ENCODE data around the gene ARHGEF17. TPM values are rescaled to one million over a fixed set of nuclear protein-coding genes. Genes with fewer than 3 reads are reported as not detected.

Gene ARHGEF17
- total RNA-seq, 6 experiments from 2014 or later: 4.6 to 7.3 (median 5.4) TPM

DNA sequence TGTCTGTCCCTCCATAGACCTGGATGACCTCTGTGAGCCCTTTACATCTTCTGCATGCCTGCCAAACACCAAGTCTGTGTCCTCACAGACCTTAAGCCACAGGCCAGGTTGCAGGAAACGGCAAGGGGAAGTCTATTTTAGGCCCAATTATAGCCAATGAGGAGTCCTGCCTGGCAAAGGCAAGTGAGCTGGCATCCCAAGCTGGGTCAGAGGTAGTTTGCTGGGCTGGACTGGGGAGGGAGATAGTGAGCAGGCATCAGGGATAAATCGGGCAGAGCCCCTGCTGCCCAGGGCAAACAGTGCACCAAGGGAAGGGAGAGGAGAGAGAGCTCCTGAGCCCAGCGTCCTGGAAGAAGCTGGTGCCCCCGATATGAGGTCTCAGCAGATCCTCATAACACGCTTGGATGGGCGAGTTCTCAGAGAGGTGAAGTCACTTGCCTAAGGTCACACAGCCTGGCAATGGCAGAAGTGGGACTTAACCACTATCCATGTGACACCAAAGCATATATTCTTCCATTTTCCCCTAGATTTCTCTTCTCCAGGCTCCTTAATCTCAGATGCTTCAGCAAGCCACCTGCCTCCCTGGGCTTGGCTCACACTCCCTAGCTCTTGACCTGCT, 64.4 kb downstream of the ARHGEF17 start:
- Histone ChIP-seq H3K4me3 (no peak overlapping the region), H3K9me3 (no peaks in the 10 kb centered on the region), H3K4me1 (peaks cover 0 to 4% (median 1%) of the 10 kb centered on the region in 4 donors), H3K36me3 (no peaks in the 10 kb centered on the region), H3K27me3 (no peaks in the 10 kb centered on the region), H3K27ac (no peak overlapping the region)
- WGBS (ENCODE audit: insufficient coverage, low coverage, low lambda C conversion rate, missing lambda C conversion rate): 45% methylated on average over 3 of the region's 6 CpGs
- ATAC-seq: no peak
- TF ChIP-seq POLR2A (IDR thresholded peaks at IDR 0.05): no peak
- TF ChIP-seq, protein P1, sequence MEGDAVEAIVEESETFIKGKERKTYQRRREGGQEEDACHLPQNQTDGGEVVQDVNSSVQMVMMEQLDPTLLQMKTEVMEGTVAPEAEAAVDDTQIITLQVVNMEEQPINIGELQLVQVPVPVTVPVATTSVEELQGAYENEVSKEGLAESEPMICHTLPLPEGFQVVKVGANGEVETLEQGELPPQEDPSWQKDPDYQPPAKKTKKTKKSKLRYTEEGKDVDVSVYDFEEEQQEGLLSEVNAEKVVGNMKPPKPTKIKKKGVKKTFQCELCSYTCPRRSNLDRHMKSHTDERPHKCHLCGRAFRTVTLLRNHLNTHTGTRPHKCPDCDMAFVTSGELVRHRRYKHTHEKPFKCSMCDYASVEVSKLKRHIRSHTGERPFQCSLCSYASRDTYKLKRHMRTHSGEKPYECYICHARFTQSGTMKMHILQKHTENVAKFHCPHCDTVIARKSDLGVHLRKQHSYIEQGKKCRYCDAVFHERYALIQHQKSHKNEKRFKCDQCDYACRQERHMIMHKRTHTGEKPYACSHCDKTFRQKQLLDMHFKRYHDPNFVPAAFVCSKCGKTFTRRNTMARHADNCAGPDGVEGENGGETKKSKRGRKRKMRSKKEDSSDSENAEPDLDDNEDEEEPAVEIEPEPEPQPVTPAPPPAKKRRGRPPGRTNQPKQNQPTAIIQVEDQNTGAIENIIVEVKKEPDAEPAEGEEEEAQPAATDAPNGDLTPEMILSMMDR (IDR thresholded peaks at IDR 0.05): no peak
- DNase-seq: no peak
- intact Hi-C loops (cut with DNase I): no loop called here

DNA sequence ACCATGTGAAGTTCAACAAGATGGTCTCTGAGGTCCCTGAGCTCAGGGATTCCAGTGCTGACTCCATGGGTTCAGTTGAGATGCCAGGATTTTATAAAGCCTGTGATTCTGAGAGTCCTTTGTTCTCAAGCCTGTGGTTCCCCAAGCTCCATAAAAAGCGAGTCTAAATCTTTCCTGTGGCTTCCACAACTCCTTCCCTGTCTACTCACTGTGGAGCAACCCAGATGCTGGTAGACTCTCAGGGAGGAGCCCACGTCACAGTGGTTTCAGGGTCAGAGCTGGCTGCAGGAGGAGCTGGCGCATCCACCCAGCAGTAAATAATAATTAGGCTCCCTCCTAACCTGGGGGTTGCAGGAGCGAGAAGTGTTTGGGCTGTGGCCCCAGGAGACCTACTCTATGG, 66.1 kb downstream of the ARHGEF17 start:
- intact Hi-C loops (cut with DNase I): no loop called here
- peaks cover 0 to 4% (median 1%) of the 10 kb centered on the region in 4 donors for H3K4me1 ChIP-seq
- H3K4me3 ChIP-seq: no peak overlapping the region
- no peaks in the 10 kb centered on the region for H3K27me3 ChIP-seq
- ATAC-seq: no peak
- H3K9me3 ChIP-seq: no peaks in the 10 kb centered on the region
- no peaks in the 10 kb centered on the region for H3K36me3 ChIP-seq
- H3K27ac ChIP-seq: no peak overlapping the region
- WGBS (ENCODE audit: insufficient coverage, low coverage, low lambda C conversion rate, missing lambda C conversion rate): 80% methylated on average over 1 of the region's 4 CpGs
- DNase-seq: no peak
- TF ChIP-seq POLR2A (IDR thresholded peaks at IDR 0.05): no peak
- TF ChIP-seq, protein P1 (IDR thresholded peaks at IDR 0.05): no peak

DNA sequence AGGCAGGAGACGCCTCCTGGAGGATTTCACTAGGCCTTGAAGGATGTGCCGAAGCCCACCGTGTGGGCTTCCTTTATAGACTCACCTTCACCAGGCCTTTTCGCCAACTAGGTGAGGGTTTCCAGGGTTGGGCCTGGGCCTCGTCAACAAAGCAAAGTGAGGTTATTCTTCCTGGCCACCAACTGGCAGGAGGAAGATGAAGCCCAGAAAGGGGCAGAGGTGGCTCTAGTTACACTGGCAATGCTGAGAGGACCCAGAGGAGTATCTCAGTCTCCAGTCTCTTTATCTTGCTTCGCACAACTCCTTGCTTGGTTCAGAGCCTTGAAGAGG, 67.7 kb downstream of the ARHGEF17 start:
- ATAC-seq: no peak
- Histone ChIP-seq H3K27me3 (no peaks in the 10 kb centered on the region), H3K9me3 (no peaks in the 10 kb centered on the region), H3K4me1 (peaks cover 0 to 4% (median 1%) of the 10 kb centered on the region in 4 donors), H3K4me3 (peak overlapping the region in 2 of 3 donors; percentile 65 to 72), H3K36me3 (no peaks in the 10 kb centered on the region), H3K27ac (peak overlapping the region in 2 of 3 donors; percentile 79 to 89)
- TF ChIP-seq POLR2A (IDR thresholded peaks at IDR 0.05): no peak
- TF ChIP-seq, protein P1 (IDR thresholded peaks at IDR 0.05): no peak
- DNase-seq: no peak
- 53% methylated on average over 2 of the region's 6 CpGs for WGBS (ENCODE audit: insufficient coverage, low coverage, low lambda C conversion rate, missing lambda C conversion rate)
- intact Hi-C loops (cut with DNase I): no loop called here

DNA sequence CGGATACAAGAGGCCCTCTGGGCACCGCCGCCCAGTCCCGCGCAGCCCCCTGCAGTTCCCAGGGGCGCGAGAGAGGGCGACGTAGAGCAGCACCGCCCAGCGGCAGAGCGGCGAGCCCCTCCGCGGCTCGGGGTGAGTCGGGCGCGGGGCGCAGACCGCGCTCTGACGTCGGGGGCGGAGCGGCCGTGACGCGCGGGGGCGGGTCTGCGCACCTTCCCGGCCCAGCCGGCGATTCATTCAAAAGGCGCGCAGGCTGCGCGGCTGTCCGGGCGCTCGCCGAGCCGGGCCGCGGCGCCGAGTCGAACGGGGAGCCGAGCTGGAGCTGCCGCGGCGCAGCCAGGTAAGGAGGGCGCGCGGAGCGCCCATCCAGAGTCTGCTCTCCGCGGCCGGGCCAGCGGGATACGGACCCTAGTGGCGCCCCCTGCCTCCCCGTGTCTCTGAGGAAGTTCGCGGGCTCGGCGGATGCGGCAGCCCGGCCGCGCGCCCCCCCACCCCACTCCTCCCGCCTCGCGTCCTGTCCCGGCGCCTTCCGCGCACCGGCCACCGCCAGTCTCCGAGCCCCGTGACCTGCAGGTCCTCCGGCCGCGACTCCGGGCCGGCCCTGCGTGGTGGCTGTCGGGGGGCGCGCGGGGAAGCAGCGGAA, 68.2 kb downstream of the ARHGEF17 start, which contains the start of gene RELT:
Gene RELT, plus strand, starts transcription at position 240 of the 643 bp plus-strand sequence. CDS start 12,738 bp downstream, outside the sequence.
- DNase-seq: peak; percentile 89 to 93 (median 91)
- 0% methylated on average over 2 of the region's 96 CpGs for WGBS (ENCODE audit: insufficient coverage, low coverage, low lambda C conversion rate, missing lambda C conversion rate)
- H3K9me3 ChIP-seq: no peaks in the 10 kb centered on the region
- H3K27ac ChIP-seq: peak within 1 kb of the TSS; percentile 53 to 89 (median 79)
- TF ChIP-seq, protein P1 (IDR thresholded peaks at IDR 0.05): peak; percentile 89 to 96 (median 94)
- peak; percentile 95 for TF ChIP-seq POLR2A (IDR thresholded peaks at IDR 0.05)
- no peaks in the 10 kb centered on the region for H3K27me3 ChIP-seq
- ATAC-seq: peak; percentile 93 to 95 (median 94)
- intact Hi-C loops (cut with DNase I): no loop called here
- H3K36me3 ChIP-seq: no peaks in the 10 kb centered on the region
- H3K4me3 ChIP-seq: peak within 1 kb of the TSS; percentile 65 to 80 (median 72)
- H3K4me1 ChIP-seq: peaks cover 0 to 4% (median 1%) of the 10 kb centered on the region in 4 donors

All from right lobe of liver (tissue), 6 donors.